OCI-LY7 (cell line): ENCODE measurements around the gene CSPG4. TPM values are rescaled to one million over a fixed set of nuclear protein-coding genes. Genes with fewer than 3 reads are reported as not detected.

Source experiments
- BruUV-seq: library from RNA; stranded (reverse); fragments of 400-500 nt; replicated peaks from 2 replicates; lab custom pipeline; 2021; lab: Mats Ljungman, UMichigan
- CTCF ChIA-PET: fragments of 300-600 bp; sonication (Branson Sonifier 250); formaldehyde crosslinking; loops from one replicate; lab custom pipeline; 2022; ENCODE audit warnings: antibody characterized with exemption; ENCODE audit not compliant: unreplicated experiment; lab: Charles Lee
- POLR2A ChIA-PET: fragments of 300-600 bp; sonication (Branson Sonifier 250); formaldehyde crosslinking; loops from one replicate; lab custom pipeline; 2022; ENCODE audit warnings: antibody characterized with exemption; lab: Charles Lee
- DNase-seq: peaks from one replicate; pipeline ENCODE4 v3.0.0-alpha.2; 2015; ENCODE audit warnings: low spot score
- H2AFZ ChIP-seq: fragments of 200-600 bp; sonication (generic), shearing (Covaris generic); 2 replicates; pipeline ENCODE4 v1.6.1; 2014; ENCODE audit warnings: mild to moderate bottlenecking, antibody characterized with exemption, low read length, moderate library complexity
- H3K27ac ChIP-seq: fragments of 200-600 bp; sonication (generic); 2 replicates; pipeline ENCODE4 v1.5.1; 2014; ENCODE audit warnings: mixed run types, low read depth, mild to moderate bottlenecking, moderate library complexity, low read length, inconsistent platforms; ENCODE audit not compliant: poor library complexity, severe bottlenecking
- H3K36me3 ChIP-seq: fragments of 200-600 bp; sonication (generic); 2 replicates; pipeline ENCODE4 v1.6.1; 2014; ENCODE audit warnings: mild to moderate bottlenecking, antibody characterized with exemption, low read length, moderate library complexity, mixed read lengths; ENCODE audit not compliant: insufficient read depth
- H3K4me1 ChIP-seq: fragments of 200-600 bp; sonication (generic); 2 replicates; pipeline ENCODE4 v1.5.1; 2014; ENCODE audit warnings: mild to moderate bottlenecking, low read length; ENCODE audit not compliant: insufficient read depth, poor library complexity, severe bottlenecking
- H3K4me2 ChIP-seq: fragments of 200-600 bp; sonication (generic); 2 replicates; pipeline ENCODE4 v1.6.1; 2014; ENCODE audit warnings: mild to moderate bottlenecking, low read length
- H3K4me3 ChIP-seq: fragments of 200-600 bp; sonication (generic); 2 replicates; pipeline ENCODE4 v1.5.1; 2014; ENCODE audit warnings: mild to moderate bottlenecking, low read depth, low read length; ENCODE audit not compliant: poor library complexity, severe bottlenecking
- H3K79me2 ChIP-seq: fragments of 200-600 bp; sonication (generic); 2 replicates; pipeline ENCODE4 v1.6.1; 2016; ENCODE audit warnings: low read depth, mild to moderate bottlenecking, low read length, moderate library complexity, mixed read lengths; ENCODE audit not compliant: insufficient read depth
- H3K9me2 ChIP-seq: fragments of 200-600 bp; sonication (generic); 2 replicates; pipeline ENCODE4 v1.6.1; 2016; ENCODE audit warnings: mild to moderate bottlenecking, low read length, mixed read lengths; ENCODE audit not compliant: insufficient read depth
- H3K9me3 ChIP-seq: fragments of 200-600 bp; sonication (generic); 2 replicates; pipeline ENCODE4 v1.6.1; 2014; ENCODE audit warnings: mild to moderate bottlenecking, mixed run types, low read length, mixed read lengths
- H4K20me1 ChIP-seq: fragments of 200-600 bp; sonication (generic); 2 replicates; pipeline ENCODE4 v1.6.1; 2014; ENCODE audit warnings: mild to moderate bottlenecking, antibody characterized with exemption, low read length, moderate library complexity, mixed read lengths; ENCODE audit not compliant: insufficient read depth
- CTCF ChIP-seq: fragments of 200-600 bp; sonication (generic); conservative IDR thresholded peaks from 2 replicates; pipeline ENCODE4 v1.5.1; 2014; ENCODE audit warnings: mild to moderate bottlenecking, antibody characterized with exemption, low read length, moderate library complexity, mixed read lengths
- EZH2phosphoT487 ChIP-seq: fragments of 200-600 bp; sonication (generic); IDR thresholded peaks from 2 replicates; pipeline ENCODE4 v1.6.1; 2018; ENCODE audit warnings: low read depth, borderline replicate concordance, mild to moderate bottlenecking, mixed run types, antibody characterized with exemption, low read length, moderate library complexity, mixed read lengths
- intact Hi-C: fragments of 100-400 bp; cut with micrococcal nuclease; formaldehyde crosslinking; loops from one replicate; pipeline ENCODE4 v1.10.0; 2022; ENCODE audit not compliant: unreplicated experiment
- total RNA-seq, 2 experiments: library from RNA; depleted of rRNA in 1 of 2; stranded (reverse); fragments of >200 nt in 1 of 2; shearing (Covaris generic) in 1 of 2; gene quantifications; 2 replicates each; pipeline ENCODE4 v1.2.3, GENCODE V29; 2014 to 2022

Gene CSPG4
- total RNA-seq, 2 experiments from 2014 or later = not detected

GRCh38 chr15:75631935-75632334 lies 80.7 kb downstream of the CSPG4 start:
- Histone ChIP-seq H3K9me2 (no peaks in the 10 kb centered on the region), H3K4me3 (no peak overlapping the region), H3K27ac (no peak overlapping the region), H3K9me3 (no peaks in the 10 kb centered on the region), H3K4me1 (peaks cover 21% of the 10 kb centered on the region), H3K79me2 (peaks cover 14% of the 10 kb centered on the region; the same call in 1 of the 2 replicates), H3K4me2 (no peak overlapping the region), H3K36me3 (peaks cover 2% of the 10 kb centered on the region; the same call in 1 of the 2 replicates), H2AFZ (no peak overlapping the region), H4K20me1 (no peaks in the 10 kb centered on the region)
- DNase-seq = no peak
- ChIA-PET CTCF (no interaction called here), POLR2A (interaction anchor here (0.6 kb wide), 1 partner anchor 271 kb away, joined by 5 read pairs; no protein-coding TSS in a partner anchor)
- intact Hi-C loops = no loop called here
- no TSS peak for BruUV-seq
- TF ChIP-seq CTCF = no peak

- Histone ChIP-seq H3K4me2 (peak within 1 kb of the TSS; percentile 90), H3K4me3 (peak within 1 kb of the TSS; percentile 99), H3K4me1 (peaks cover 21% of the 10 kb centered on the region), H3K9me2 (no peaks in the 10 kb centered on the region), H3K36me3 (peaks cover 15% of the 10 kb centered on the region; the same call in 1 of the 2 replicates), H2AFZ (peak within 1 kb of the TSS; percentile 56; the same call in 1 of the 2 replicates), H3K27ac (peak within 1 kb of the TSS; percentile 93), H3K79me2 (peaks cover 17% of the 10 kb centered on the region; the same call in 1 of the 2 replicates), H3K9me3 (no peaks in the 10 kb centered on the region), H4K20me1 (no peaks in the 10 kb centered on the region)
- DNase-seq = peak; percentile 98
- CTCF ChIA-PET = no interaction called here
- TF ChIP-seq EZH2phosphoT487 = no peak
- no peak for TF ChIP-seq CTCF
- BruUV-seq = TSS peak; percentile 94
- POLR2A ChIA-PET = interaction anchor here (0.5 to 2.8 kb wide), 7 partner anchors 12 to 222 kb away, joined by 3 to 15 read pairs (median 6); partner anchors contain the start of genes IMP3, PTPN9 and SIN3A
- intact Hi-C loops = loop anchor here (1.0 to 5.0 kb wide), 5 partner anchors 15 to 603 kb away; partner anchors contain the start of genes IMP3, MAN2C1, PPCDC and PTPN9
These were observed 86.9 kb downstream of the CSPG4 start, which contains the start of gene SNUPN for GRCh38 chr15:75625542-75626347. TSS of gene SNUPN (minus strand) at chr15:75625725. CDS start at chr15:75621051, 4,674 bp downstream.

Other genes starting within 250 kb of the CSPG4 start
- 12.5 and 16.5 TPM in 2 replicates for gene PTPN9, start 133.5 kb downstream of the CSPG4 start, total RNA-seq (2014; rRNA removed; shearing (Covaris generic))
- gene PTPN9, start 133.5 kb downstream of the CSPG4 start, total RNA-seq (2022) = 38.5 and 39.2 TPM in 2 replicates
- gene SNUPN, start 87.1 kb downstream of the CSPG4 start, total RNA-seq (2014; rRNA removed; shearing (Covaris generic)) = 32.4 and 44.4 TPM in 2 replicates
- 69.4 and 71.1 TPM in 2 replicates for gene SNUPN, start 87.1 kb downstream of the CSPG4 start, total RNA-seq (2022)
- gene IMP3, start 72.6 kb downstream of the CSPG4 start, total RNA-seq (2014; rRNA removed; shearing (Covaris generic)) = 135 and 174 TPM in 2 replicates
- gene IMP3, start 72.6 kb downstream of the CSPG4 start, total RNA-seq (2022) = 91.2 and 101 TPM in 2 replicates
- 0.05 and 0.09 TPM in 2 replicates for gene SNX33, start 64.9 kb downstream of the CSPG4 start, total RNA-seq (2014; rRNA removed; shearing (Covaris generic))
- 0.31 and 0.38 TPM in 2 replicates for gene SNX33, start 64.9 kb downstream of the CSPG4 start, total RNA-seq (2022)
- gene UBE2Q2, start 130.6 kb upstream of the CSPG4 start, total RNA-seq (2014; rRNA removed; shearing (Covaris generic)) = 8.6 and 12.0 TPM in 2 replicates
- 12.0 and 14.2 TPM in 2 replicates for gene UBE2Q2, start 130.6 kb upstream of the CSPG4 start, total RNA-seq (2022)
- 23.5 and 32.4 TPM in 2 replicates for gene FBXO22, start 191.0 kb upstream of the CSPG4 start, total RNA-seq (2014; rRNA removed; shearing (Covaris generic))
- 33.6 and 33.7 TPM in 2 replicates for gene FBXO22, start 191.0 kb upstream of the CSPG4 start, total RNA-seq (2022)